Measurements from ENCODE around the gene CRISPLD2.

CRISPLD2 gene

GRCh38 chr16:84819644-84820304 lies at the start of gene CRISPLD2:
Gene CRISPLD2, plus strand, starts transcription at chr16:84819985. Its CDS starts 18,511 bp downstream, at chr16:84838496.
- Mint-ChIP-seq H3K36me3 (ENCODE audit: low read depth) (no peaks in the 10 kb centered on the region), H3K27me3 (peaks cover 42% of the 10 kb centered on the region), H3K27ac (no peak within 1 kb of the TSS), H3K4me1 (peaks cover 9% of the 10 kb centered on the region), H3K9me3 (no peaks in the 10 kb centered on the region), H3K4me3 (peak within 1 kb of the TSS; percentile 70)
- DNase-seq: peak; percentile 86
- peak; percentile 94 for ATAC-seq

- peaks cover 53% of the 10 kb centered on the region for H3K36me3 Mint-ChIP-seq (ENCODE audit: low read depth)
- DNase-seq: no peak
- ATAC-seq: no peak
- no peak overlapping the region for H3K27ac Mint-ChIP-seq
- H3K27me3 Mint-ChIP-seq: no peaks in the 10 kb centered on the region
- H3K4me1 Mint-ChIP-seq: no peaks in the 10 kb centered on the region
- no peak overlapping the region for H3K4me3 Mint-ChIP-seq
- H3K9me3 Mint-ChIP-seq: no peaks in the 10 kb centered on the region
Observed at GRCh38 chr16:84773312-84773711, 46.5 kb upstream of the CRISPLD2 start.

GRCh38 chr16:84774810-84775209 lies 45.0 kb upstream of the CRISPLD2 start:
- H3K4me1 Mint-ChIP-seq: no peaks in the 10 kb centered on the region
- H3K27ac Mint-ChIP-seq: peak overlapping the region; percentile 73
- H3K27me3 Mint-ChIP-seq: no peaks in the 10 kb centered on the region
- DNase-seq (no peak), ATAC-seq (no peak)
- H3K9me3 Mint-ChIP-seq: no peaks in the 10 kb centered on the region
- peaks cover 52% of the 10 kb centered on the region for H3K36me3 Mint-ChIP-seq (ENCODE audit: low read depth)
- H3K4me3 Mint-ChIP-seq: no peak overlapping the region

GRCh38 chr16:84775262-84775810 lies 44.4 kb upstream of the CRISPLD2 start:
- Mint-ChIP-seq H3K27ac (no peak overlapping the region), H3K4me1 (no peaks in the 10 kb centered on the region), H3K27me3 (no peaks in the 10 kb centered on the region), H3K4me3 (no peak overlapping the region), H3K36me3 (ENCODE audit: low read depth) (peaks cover 54% of the 10 kb centered on the region), H3K9me3 (no peaks in the 10 kb centered on the region)
- DNase-seq (no peak), ATAC-seq (no peak)

- Mint-ChIP-seq H3K4me1 (no peaks in the 10 kb centered on the region), H3K27me3 (no peaks in the 10 kb centered on the region), H3K4me3 (no peak overlapping the region), H3K36me3 (ENCODE audit: low read depth) (peaks cover 49% of the 10 kb centered on the region), H3K27ac (no peak overlapping the region), H3K9me3 (no peaks in the 10 kb centered on the region)
- DNase-seq (no peak), ATAC-seq (no peak)
Observed at GRCh38 chr16:84777435-84777834, 42.4 kb upstream of the CRISPLD2 start.

- H3K36me3 Mint-ChIP-seq (ENCODE audit: low read depth): peaks cover 40% of the 10 kb centered on the region
- ATAC-seq: no peak
- DNase-seq: no peak
- no peaks in the 10 kb centered on the region for H3K27me3 Mint-ChIP-seq
- no peak overlapping the region for H3K27ac Mint-ChIP-seq
- no peaks in the 10 kb centered on the region for H3K4me1 Mint-ChIP-seq
- no peak overlapping the region for H3K4me3 Mint-ChIP-seq
- H3K9me3 Mint-ChIP-seq: no peaks in the 10 kb centered on the region
Observed at GRCh38 chr16:84778720-84779119, 41.1 kb upstream of the CRISPLD2 start.

- Mint-ChIP-seq H3K36me3 (ENCODE audit: low read depth) (peaks cover 34% of the 10 kb centered on the region), H3K9me3 (no peaks in the 10 kb centered on the region), H3K4me1 (no peaks in the 10 kb centered on the region), H3K4me3 (no peak overlapping the region), H3K27ac (no peak overlapping the region), H3K27me3 (no peaks in the 10 kb centered on the region)
- no peak for DNase-seq
- peak; percentile 21 for ATAC-seq
Observed at GRCh38 chr16:84780063-84780462, 39.7 kb upstream of the CRISPLD2 start.

- H3K4me1 Mint-ChIP-seq: no peaks in the 10 kb centered on the region
- peaks cover 31% of the 10 kb centered on the region for H3K36me3 Mint-ChIP-seq (ENCODE audit: low read depth)
- no peaks in the 10 kb centered on the region for H3K9me3 Mint-ChIP-seq
- H3K27me3 Mint-ChIP-seq: no peaks in the 10 kb centered on the region
- DNase-seq: no peak
- no peak overlapping the region for H3K27ac Mint-ChIP-seq
- H3K4me3 Mint-ChIP-seq: no peak overlapping the region
- ATAC-seq: no peak
Observed at GRCh38 chr16:84780544-84781376, 39.0 kb upstream of the CRISPLD2 start.

GRCh38 chr16:84782846-84783245 lies 36.9 kb upstream of the CRISPLD2 start:
- no peaks in the 10 kb centered on the region for H3K4me1 Mint-ChIP-seq
- ATAC-seq (no peak), DNase-seq (no peak)
- no peaks in the 10 kb centered on the region for H3K27me3 Mint-ChIP-seq
- H3K36me3 Mint-ChIP-seq (ENCODE audit: low read depth): peaks cover 22% of the 10 kb centered on the region
- H3K27ac Mint-ChIP-seq: no peak overlapping the region
- no peak overlapping the region for H3K4me3 Mint-ChIP-seq
- H3K9me3 Mint-ChIP-seq: no peaks in the 10 kb centered on the region

GRCh38 chr16:84785843-84786581 lies 33.8 kb upstream of the CRISPLD2 start:
- Mint-ChIP-seq H3K9me3 (no peaks in the 10 kb centered on the region), H3K4me1 (no peaks in the 10 kb centered on the region), H3K27ac (no peak overlapping the region), H3K36me3 (ENCODE audit: low read depth) (no peaks in the 10 kb centered on the region), H3K4me3 (no peak overlapping the region), H3K27me3 (no peaks in the 10 kb centered on the region)
- DNase-seq: no peak
- ATAC-seq: no peak

- no peaks in the 10 kb centered on the region for H3K9me3 Mint-ChIP-seq
- H3K36me3 Mint-ChIP-seq (ENCODE audit: low read depth): no peaks in the 10 kb centered on the region
- H3K27me3 Mint-ChIP-seq: no peaks in the 10 kb centered on the region
- H3K4me3 Mint-ChIP-seq: no peak overlapping the region
- no peak overlapping the region for H3K27ac Mint-ChIP-seq
- DNase-seq (no peak), ATAC-seq (peak; percentile 20)
- H3K4me1 Mint-ChIP-seq: no peaks in the 10 kb centered on the region
Observed at GRCh38 chr16:84786605-84787262, 33.1 kb upstream of the CRISPLD2 start.

GRCh38 chr16:84787263-84787622 lies 32.5 kb upstream of the CRISPLD2 start:
- Mint-ChIP-seq H3K36me3 (ENCODE audit: low read depth) (no peaks in the 10 kb centered on the region), H3K4me1 (no peaks in the 10 kb centered on the region), H3K27me3 (no peaks in the 10 kb centered on the region), H3K9me3 (no peaks in the 10 kb centered on the region), H3K27ac (no peak overlapping the region), H3K4me3 (no peak overlapping the region)
- DNase-seq (no peak), ATAC-seq (no peak)

GRCh38 chr16:84788920-84789391 lies 30.8 kb upstream of the CRISPLD2 start:
- no peak for ATAC-seq
- no peaks in the 10 kb centered on the region for H3K36me3 Mint-ChIP-seq (ENCODE audit: low read depth)
- no peaks in the 10 kb centered on the region for H3K27me3 Mint-ChIP-seq
- H3K4me1 Mint-ChIP-seq: no peaks in the 10 kb centered on the region
- no peak overlapping the region for H3K27ac Mint-ChIP-seq
- H3K9me3 Mint-ChIP-seq: no peaks in the 10 kb centered on the region
- DNase-seq: no peak
- no peak overlapping the region for H3K4me3 Mint-ChIP-seq

GRCh38 chr16:84789431-84789830 lies 30.4 kb upstream of the CRISPLD2 start:
- Mint-ChIP-seq H3K36me3 (ENCODE audit: low read depth) (no peaks in the 10 kb centered on the region), H3K27me3 (no peaks in the 10 kb centered on the region), H3K9me3 (no peaks in the 10 kb centered on the region), H3K4me1 (no peaks in the 10 kb centered on the region), H3K4me3 (no peak overlapping the region), H3K27ac (no peak overlapping the region)
- no peak for ATAC-seq
- DNase-seq: no peak

Data from activated naive CD8-positive, alpha-beta T cell treated with anti-CD3 and anti-CD28 coated beads, Interleukin-2, amount 50 U/mL, for 24 hours (primary cell).